ENCODE data around the gene FAM83C. TPM values are rescaled to one million over a fixed set of nuclear protein-coding genes. Genes with fewer than 3 reads are reported as not detected.

The FAM83C gene
- total RNA-seq, 6 experiments from 2014 or later, result not detected

DNA sequence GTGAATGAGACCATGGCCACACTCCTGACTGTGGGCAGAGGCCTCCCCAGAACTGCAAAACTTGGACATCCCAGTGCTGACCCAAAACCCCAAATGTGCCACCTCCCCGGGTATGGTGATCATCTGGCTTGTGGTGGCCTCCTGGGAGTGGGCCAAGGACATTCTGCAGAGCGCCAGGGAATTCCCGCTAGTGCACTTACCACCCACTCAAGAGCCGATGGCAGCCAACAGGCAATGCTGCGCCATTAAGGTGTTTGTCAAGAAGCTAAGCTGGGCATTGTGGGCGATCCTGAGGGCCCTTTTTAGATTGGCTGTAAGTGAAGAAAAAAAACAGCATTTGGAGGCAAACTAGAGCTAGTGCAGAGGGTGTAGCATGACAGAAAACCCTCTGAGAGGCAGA is 56.3 kb downstream of the FAM83C start:
- peaks cover 5% of the 10 kb centered on the region for H3K9me3 Mint-ChIP-seq
- peaks cover 36% of the 10 kb centered on the region for H3K4me1 Mint-ChIP-seq (ENCODE audit: low read depth)
- no peak overlapping the region for H3K4me3 Mint-ChIP-seq
- no peak for DNase-seq
- TF ChIP-seq, protein P1, sequence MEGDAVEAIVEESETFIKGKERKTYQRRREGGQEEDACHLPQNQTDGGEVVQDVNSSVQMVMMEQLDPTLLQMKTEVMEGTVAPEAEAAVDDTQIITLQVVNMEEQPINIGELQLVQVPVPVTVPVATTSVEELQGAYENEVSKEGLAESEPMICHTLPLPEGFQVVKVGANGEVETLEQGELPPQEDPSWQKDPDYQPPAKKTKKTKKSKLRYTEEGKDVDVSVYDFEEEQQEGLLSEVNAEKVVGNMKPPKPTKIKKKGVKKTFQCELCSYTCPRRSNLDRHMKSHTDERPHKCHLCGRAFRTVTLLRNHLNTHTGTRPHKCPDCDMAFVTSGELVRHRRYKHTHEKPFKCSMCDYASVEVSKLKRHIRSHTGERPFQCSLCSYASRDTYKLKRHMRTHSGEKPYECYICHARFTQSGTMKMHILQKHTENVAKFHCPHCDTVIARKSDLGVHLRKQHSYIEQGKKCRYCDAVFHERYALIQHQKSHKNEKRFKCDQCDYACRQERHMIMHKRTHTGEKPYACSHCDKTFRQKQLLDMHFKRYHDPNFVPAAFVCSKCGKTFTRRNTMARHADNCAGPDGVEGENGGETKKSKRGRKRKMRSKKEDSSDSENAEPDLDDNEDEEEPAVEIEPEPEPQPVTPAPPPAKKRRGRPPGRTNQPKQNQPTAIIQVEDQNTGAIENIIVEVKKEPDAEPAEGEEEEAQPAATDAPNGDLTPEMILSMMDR (IDR thresholded peaks at IDR 0.05), result no peak
- peaks cover 5% of the 10 kb centered on the region for H3K27me3 Mint-ChIP-seq (ENCODE audit: insufficient read depth)
- peaks cover 11% of the 10 kb centered on the region for H3K36me3 Mint-ChIP-seq (ENCODE audit: low read depth)
- no peak overlapping the region for H3K27ac Mint-ChIP-seq

Other genes starting within 250 kb of the FAM83C start
- gene TRPC4AP, start 199.6 kb downstream of the FAM83C start, total RNA-seq (2021; fragmentation: NEBNext Ultra II Directional; extraction: Animal tissue kit (Norgen Biotek cat#: 25700)), result 10 to 100 TPM; 70.7 to 89.8 (median 81.6) TPM
- 10 to 100 TPM; 29.5 to 33.3 (median 32.0) TPM for gene EDEM2, start 145.1 kb downstream of the FAM83C start, total RNA-seq (2021; fragmentation: NEBNext Ultra II Directional; extraction: Animal tissue kit (Norgen Biotek cat#: 25700))
- gene PROCR, start 120.4 kb downstream of the FAM83C start, total RNA-seq (2021; fragmentation: NEBNext Ultra II Directional; extraction: Animal tissue kit (Norgen Biotek cat#: 25700)), result 10 to 100 TPM; 21.0 to 29.6 (median 23.4) TPM
- gene MMP24, start 65.7 kb downstream of the FAM83C start, total RNA-seq (2021; fragmentation: NEBNext Ultra II Directional; extraction: Animal tissue kit (Norgen Biotek cat#: 25700)), result 1 to 10 TPM in 1 of 6 experiments, under 1 TPM in 5; 0.48 to 1.2 (median 0.65) TPM
- 100 to 1,000 TPM in 4 of 6 experiments, 10 to 100 TPM in 2; 91.7 to 117 (median 105) TPM for gene MMP24OS, start 14.3 kb downstream of the FAM83C start, total RNA-seq (2021; fragmentation: NEBNext Ultra II Directional; extraction: Animal tissue kit (Norgen Biotek cat#: 25700))
- gene EIF6, start 7.7 kb downstream of the FAM83C start, total RNA-seq (2021; fragmentation: NEBNext Ultra II Directional; extraction: Animal tissue kit (Norgen Biotek cat#: 25700)), result 100 to 1,000 TPM; 176 to 194 (median 185) TPM
- gene UQCC1, start 119.5 kb upstream of the FAM83C start, total RNA-seq (2021; fragmentation: NEBNext Ultra II Directional; extraction: Animal tissue kit (Norgen Biotek cat#: 25700)), result 10 to 100 TPM; 38.6 to 51.1 (median 46.1) TPM
- gene GDF5, start 145.8 kb upstream of the FAM83C start, total RNA-seq (2021; fragmentation: NEBNext Ultra II Directional; extraction: Animal tissue kit (Norgen Biotek cat#: 25700)), result under 1 TPM; 0.20 to 0.47 (median 0.35) TPM
- 10 to 100 TPM; 18.3 to 26.3 (median 22.9) TPM for gene CEP250, start 163.2 kb upstream of the FAM83C start, total RNA-seq (2021; fragmentation: NEBNext Ultra II Directional; extraction: Animal tissue kit (Norgen Biotek cat#: 25700))
- not detected for gene C20orf173, start 237.2 kb upstream of the FAM83C start, total RNA-seq (2021; fragmentation: NEBNext Ultra II Directional; extraction: Animal tissue kit (Norgen Biotek cat#: 25700))
- gene ERGIC3, start 249.7 kb upstream of the FAM83C start, total RNA-seq (2021; fragmentation: NEBNext Ultra II Directional; extraction: Animal tissue kit (Norgen Biotek cat#: 25700)), result 100 to 1,000 TPM; 231 to 275 (median 239) TPM

Data from HFFc6 (cell line).